GM23338 (cell line): ENCODE results near the gene ZP2. TPM values are rescaled to one million over a fixed set of nuclear protein-coding genes. Genes with fewer than 3 reads are reported as not detected.

Experiments
- ATAC-seq: fragments of 200-7000 bp; cut with Tn5 transposase; 3 replicates; pipeline ENCODE4 v1.9.1; 2020
- DNase-seq: peaks from one replicate; pipeline ENCODE4 v3.0.0-alpha.2; 2015; ENCODE audit warnings: low spot score
- H2AFZ ChIP-seq: fragments of 200-600 bp; sonication (generic); 2 replicates; pipeline ENCODE4 v1.8.0; 2016; ENCODE audit warnings: antibody characterized with exemption, mild to moderate bottlenecking, moderate library complexity
- H3F3A ChIP-seq: fragments of 200-600 bp; sonication (generic); replicated peaks from 2 replicates; pipeline ENCODE4 v1.8.0; 2017; ENCODE audit warnings: antibody characterized with exemption, mixed run types, low read depth
- H3K27ac ChIP-seq: fragments of 200-600 bp; sonication (generic); 2 replicates; pipeline ENCODE4 v1.6.1; 2016; ENCODE audit warnings: low read depth
- H3K27me3 ChIP-seq: fragments of 200-600 bp; sonication (generic); 2 replicates; pipeline ENCODE4 v1.8.0; 2016; ENCODE audit warnings: mild to moderate bottlenecking, mixed run types, moderate library complexity; ENCODE audit not compliant: insufficient read depth
- H3K36me3 ChIP-seq: fragments of 200-600 bp; sonication (generic); 2 replicates; pipeline ENCODE4 v1.8.0; 2016; ENCODE audit warnings: mild to moderate bottlenecking; ENCODE audit not compliant: insufficient read depth
- H3K4me1 ChIP-seq: fragments of 200-600 bp; sonication (generic); 2 replicates; pipeline ENCODE4 v1.8.0; 2016; ENCODE audit warnings: mild to moderate bottlenecking, moderate library complexity; ENCODE audit not compliant: insufficient read depth
- H3K4me2 ChIP-seq: fragments of 200-600 bp; sonication (generic); 2 replicates; pipeline ENCODE4 v1.7.1; 2017; ENCODE audit warnings: mixed run types
- H3K4me3 ChIP-seq: fragments of 200-600 bp; sonication (generic); 2 replicates; pipeline ENCODE4 v1.6.1; 2016; ENCODE audit warnings: mixed run types
- H3K79me2 ChIP-seq: fragments of 200-600 bp; sonication (generic); replicated peaks from 2 replicates; pipeline ENCODE4 v1.8.0; 2017; ENCODE audit warnings: mild to moderate bottlenecking; ENCODE audit not compliant: insufficient read depth
- H3K9me2 ChIP-seq: fragments of 200-600 bp; sonication (generic); 2 replicates; pipeline ENCODE4 v1.8.0; 2017; ENCODE audit not compliant: insufficient read depth
- H4K20me1 ChIP-seq: fragments of 200-600 bp; sonication (generic); replicated peaks from 2 replicates; pipeline ENCODE4 v1.8.0; 2017; ENCODE audit warnings: mild to moderate bottlenecking; ENCODE audit not compliant: insufficient read depth
- H3K27ac Mint-ChIP-seq: 2 replicates; pipeline ENCODE4 v1.8.0; 2020; ENCODE audit warnings: inconsistent platforms, mild to moderate bottlenecking, moderate library complexity, mixed read lengths
- H3K27me3 Mint-ChIP-seq: 3 replicates; pipeline ENCODE4 v1.8.0; 2022; ENCODE audit warnings: low read depth, mild to moderate bottlenecking, moderate library complexity, mixed read lengths, inconsistent platforms; ENCODE audit not compliant: insufficient read depth, poor library complexity
- H3K36me3 Mint-ChIP-seq: 3 replicates; pipeline ENCODE4 v1.8.0; 2021; ENCODE audit warnings: low read depth, mild to moderate bottlenecking, inconsistent platforms, moderate library complexity, mixed read lengths
- H3K4me1 Mint-ChIP-seq: 3 replicates; pipeline ENCODE4 v1.8.0; 2020; ENCODE audit warnings: mild to moderate bottlenecking, inconsistent platforms, mixed read lengths
- H3K4me3 Mint-ChIP-seq: 3 replicates; pipeline ENCODE4 v1.8.0; 2021; ENCODE audit warnings: moderate library complexity, mild to moderate bottlenecking, inconsistent platforms, mixed read lengths
- H3K9me3 Mint-ChIP-seq: 3 replicates; pipeline ENCODE4 v1.8.0; 2020; ENCODE audit warnings: moderate library complexity, mild to moderate bottlenecking, inconsistent platforms, mixed read lengths
- CREB1 ChIP-seq: fragments of 250-450 bp; sonication (Bioruptor Pico); IDR thresholded peaks from 2 replicates; pipeline ENCODE4 v1.5.0; 2020; ENCODE audit warnings: low read depth, mild to moderate bottlenecking, moderate library complexity
- CTCF ChIP-seq, 2 experiments: fragments of 200-600 bp in 1 of 2; sonication (generic) in 1 of 2; conservative IDR thresholded peaks; 2 replicates each; pipeline versions ENCODE4 v1.5.1 to v1.6.1; 2016 to 2017; ENCODE audit warnings: antibody characterized with exemption in 2 of 2, low read depth in 2 of 2, mild to moderate bottlenecking in 2 of 2, moderate library complexity in 1 of 2
- ETS1 ChIP-seq: IDR thresholded peaks from 2 replicates; pipeline ENCODE4 v1.6.1; 2016; ENCODE audit warnings: antibody characterized with exemption
- EZH2 ChIP-seq: fragments of 200-600 bp; sonication (generic); IDR thresholded peaks from one replicate; pipeline ENCODE4 v1.8.0; 2017; ENCODE audit warnings: antibody characterized with exemption, mild to moderate bottlenecking, low read depth; ENCODE audit not compliant: unreplicated experiment
- EZH2phosphoT487 ChIP-seq: fragments of 200-600 bp; sonication (generic); IDR thresholded peaks from one replicate; pipeline ENCODE4 v1.8.1; 2018; ENCODE audit warnings: antibody characterized with exemption; ENCODE audit not compliant: unreplicated experiment
- JUNB ChIP-seq: IDR thresholded peaks from one replicate; pipeline ENCODE4 v1.6.1; 2016; ENCODE audit warnings: antibody characterized with exemption; ENCODE audit not compliant: unreplicated experiment
- NANOG ChIP-seq: IDR thresholded peaks from 2 replicates; pipeline ENCODE4 v1.6.1; 2016; ENCODE audit warnings: antibody characterized with exemption, borderline replicate concordance
- POLR2AphosphoS5 ChIP-seq: IDR thresholded peaks from 2 replicates; pipeline ENCODE4 v1.6.1; 2016; ENCODE audit warnings: antibody characterized with exemption, low read depth
- REST ChIP-seq: IDR thresholded peaks from one replicate; pipeline ENCODE4 v1.6.1; 2018; ENCODE audit warnings: antibody characterized with exemption; ENCODE audit not compliant: unreplicated experiment
- STAT1 ChIP-seq: IDR thresholded peaks from one replicate; pipeline ENCODE4 v1.6.1; 2016; ENCODE audit warnings: antibody characterized with exemption; ENCODE audit not compliant: unreplicated experiment
- ZNF114 ChIP-seq: fragments of 250-450 bp; sonication (Bioruptor Pico); IDR thresholded peaks from 2 replicates; pipeline ENCODE4 v1.5.0; 2020; ENCODE audit warnings: mild to moderate bottlenecking, moderate library complexity
- ZNF331 ChIP-seq: fragments of 250-450 bp; sonication (Bioruptor Pico); IDR thresholded peaks from 2 replicates; pipeline ENCODE4 v1.5.0; 2020; ENCODE audit warnings: low read depth, mild to moderate bottlenecking, moderate library complexity
- ZNF462 ChIP-seq: fragments of 250-450 bp; sonication (Bioruptor Pico); IDR thresholded peaks from 2 replicates; pipeline ENCODE4 v1.5.0; 2020; ENCODE audit warnings: mild to moderate bottlenecking, moderate library complexity
- polyA plus RNA-seq: library from polyadenylated mRNA; unstranded; fragments of >200 nt; fragmentation: Nextera tagmentation; extraction: Ambion mirVana; gene quantifications from 2 replicates; pipeline ENCODE4 v1.2.1, GENCODE V29; 2016
- total RNA-seq: library from RNA; depleted of rRNA; stranded (reverse); fragments of >200 nt; shearing (Covaris generic); gene quantifications from 2 replicates; pipeline ENCODE4 v1.2.3, GENCODE V29; 2014

ZP2 gene
- total and polyA plus RNA-seq, 2 experiments from 2014 or later = not detected

GRCh38 chr16:21169249-21169981 is 42.0 kb downstream of the ZP2 start:
- no peak for TF ChIP-seq JUNB
- no peak for TF ChIP-seq EZH2phosphoT487
- TF ChIP-seq CTCF (conservative IDR thresholded peaks at IDR 0.05; ENCODE audit: low read depth in 2 of 2) = no peak
- TF ChIP-seq EZH2 = no peak
- no peak for TF ChIP-seq NANOG
- TF ChIP-seq ZNF462 (CRISPR knock-in tag) = no peak
- TF ChIP-seq POLR2AphosphoS5 = no peak
- TF ChIP-seq REST = no peak
- no peak for TF ChIP-seq ETS1
- TF ChIP-seq ZNF114 = no peak
- no peak for TF ChIP-seq ZNF331 (CRISPR knock-in tag)
- TF ChIP-seq CREB1 (CRISPR knock-in tag) = no peak
- TF ChIP-seq STAT1 = no peak
- no peaks in the 10 kb centered on the region for H3K27me3 Mint-ChIP-seq
- Histone ChIP-seq H3K4me1 (no peaks in the 10 kb centered on the region; the same call in 1 of the 2 replicates), H3K79me2 (peaks cover 3% of the 10 kb centered on the region; the same call in 1 of the 2 replicates), H3K9me2 (no peaks in the 10 kb centered on the region), H3K4me3 (no peak overlapping the region), H3F3A (no peaks in the 10 kb centered on the region), H2AFZ (no peak overlapping the region), H3K4me2 (no peak overlapping the region), H3K27ac (no peak overlapping the region), H4K20me1 (peaks cover 6% of the 10 kb centered on the region), H3K27me3 (no peaks in the 10 kb centered on the region), H3K36me3 (peaks cover 28% of the 10 kb centered on the region)
- DNase-seq (no peak), ATAC-seq (no peak)
- no peak overlapping the region for H3K4me3 Mint-ChIP-seq
- no peak overlapping the region for H3K27ac Mint-ChIP-seq
- peaks cover 8% of the 10 kb centered on the region; the same call in 2 of the 3 replicates for H3K4me1 Mint-ChIP-seq
- H3K9me3 Mint-ChIP-seq = no peaks in the 10 kb centered on the region
- H3K36me3 Mint-ChIP-seq = peaks cover 73% of the 10 kb centered on the region
